B cell (primary cell): ENCODE measurements around the gene AKAP6. TPM values are rescaled to one million over a fixed set of nuclear protein-coding genes. Genes with fewer than 3 reads are reported as not detected.

ENCODE experiments used
- ATAC-seq: fragments of 200-7000 bp; cut with Tn5 transposase; one replicate; pipeline ENCODE4 v1.10.0; 2021; ENCODE audit warnings: low read depth, mild to moderate bottlenecking, moderate number of reproducible peaks, moderate library complexity
- CTCF ChIA-PET: fragments of 350-600 bp; sonication (Branson Sonifier 250); formaldehyde crosslinking; loops from one replicate; lab custom pipeline; 2021; ENCODE audit warnings: antibody characterized with exemption, inconsistent platforms; lab: Charles Lee
- POLR2A ChIA-PET: fragments of 350-600 bp; sonication (Branson Sonifier 250); formaldehyde crosslinking; loops from one replicate; lab custom pipeline; 2021; ENCODE audit warnings: antibody characterized with exemption; lab: Charles Lee
- DNase-seq: peaks from one replicate; pipeline ENCODE4 v3.0.0; 2013
- H2AFZ ChIP-seq: 2 replicates; pipeline ENCODE4 v1.6.1; 2012; ENCODE audit warnings: mild to moderate bottlenecking, low read depth, low read length; ENCODE audit not compliant: insufficient read depth, poor library complexity, severe bottlenecking
- H3K27ac ChIP-seq, 2 donors: 1 replicate in 1 of 2; 2 replicates in 1 of 2; pipeline ENCODE4 v1.5.1; 2012 to 2013; ENCODE audit warnings: low read length in 2 of 2, mild to moderate bottlenecking in 2 of 2, moderate library complexity in 1 of 2
- H3K27me3 ChIP-seq, 4 experiments: fragments of 200-600 bp in 1 of 4; sonication (generic) in 1 of 4; replicated peaks in 1 of 4; 1 replicate in 2 of 4; 2 replicates in 2 of 4; pipeline versions ENCODE4 v1.6.1 to v1.7.0; 2013 to 2016; ENCODE audit warnings: low read length in 3 of 4, mild to moderate bottlenecking in 2 of 4, mixed read lengths in 1 of 4, moderate library complexity in 1 of 4; ENCODE audit not compliant: insufficient read depth in 4 of 4, control insufficient read depth in 3 of 4; ENCODE audit errors: control extremely low read depth in 1 of 4
- H3K36me3 ChIP-seq, 2 experiments: replicated peaks in 1 of 2; 1 replicate in 1 of 2; 2 replicates in 1 of 2; pipeline versions ENCODE4 v1.6.1 to v1.7.1; 2013; ENCODE audit warnings: low read length in 1 of 2; ENCODE audit not compliant: insufficient read depth in 2 of 2, control insufficient read depth in 1 of 2; ENCODE audit errors: control extremely low read depth in 1 of 2, extremely low read depth in 1 of 2
- H3K4me1 ChIP-seq, 2 donors: fragments of 200-600 bp in 1 of 2; sonication (generic) in 1 of 2; 1 replicate in 1 of 2; 2 replicates in 1 of 2; pipeline versions ENCODE4 v1.5.1 to v1.6.1; 2013 to 2017; ENCODE audit warnings: low read length in 2 of 2; ENCODE audit not compliant: control insufficient read depth in 2 of 2, insufficient read depth in 2 of 2
- H3K4me2 ChIP-seq: replicated peaks from 2 replicates; pipeline ENCODE3; 2012; ENCODE audit warnings: mild to moderate bottlenecking, low read depth, low read length; ENCODE audit not compliant: poor library complexity, severe bottlenecking
- H3K4me3 ChIP-seq, 5 experiments: fragments of 200-600 bp in 1 of 5; sonication (generic) in 1 of 5; 1 replicate in 3 of 5; 2 replicates in 2 of 5; pipeline versions ENCODE4 v1.5.1 to v1.7.0; 2011 to 2016; ENCODE audit warnings: low read length in 4 of 5, mild to moderate bottlenecking in 4 of 5, low read depth in 2 of 5, control low read depth in 1 of 5, moderate library complexity in 1 of 5; ENCODE audit not compliant: insufficient read depth in 1 of 5; ENCODE audit errors: control extremely low read depth in 1 of 5, extremely low read depth in 1 of 5
- H3K79me2 ChIP-seq: fragments of 200-600 bp; sonication (generic); one replicate; pipeline ENCODE4 v1.6.0; 2016; ENCODE audit warnings: low read length; ENCODE audit not compliant: control insufficient read depth, insufficient read depth
- H3K9ac ChIP-seq: fragments of 200-600 bp; sonication (generic); 2 replicates; pipeline ENCODE4 v1.6.1; 2017; ENCODE audit warnings: mild to moderate bottlenecking, low read length, moderate library complexity
- H3K9me3 ChIP-seq, 3 donors: one replicate each; pipeline versions ENCODE4 v1.6.1 to v1.7.1; 2013; ENCODE audit warnings: low read length in 2 of 3; ENCODE audit not compliant: control insufficient read depth in 2 of 3, insufficient read depth in 1 of 3; ENCODE audit errors: control extremely low read depth in 1 of 3
- H4K20me1 ChIP-seq: 2 replicates; pipeline ENCODE4 v1.6.0; 2012; ENCODE audit warnings: mild to moderate bottlenecking, low read length; ENCODE audit not compliant: insufficient read depth, control insufficient read depth, poor library complexity, severe bottlenecking
- H3K27ac Mint-ChIP-seq: one replicate; pipeline ENCODE4 v1.8.0; 2021; ENCODE audit warnings: mixed read lengths
- H3K27me3 Mint-ChIP-seq: one replicate; pipeline ENCODE4 v1.8.0; 2021; ENCODE audit warnings: mixed read lengths
- H3K4me1 Mint-ChIP-seq: one replicate; pipeline ENCODE4 v1.8.0; 2021; ENCODE audit warnings: mixed read lengths
- H3K4me3 Mint-ChIP-seq: one replicate; pipeline ENCODE4 v1.8.0; 2021; ENCODE audit warnings: mixed read lengths
- H3K9me3 Mint-ChIP-seq: one replicate; pipeline ENCODE4 v1.8.0; 2022; ENCODE audit warnings: mixed read lengths; ENCODE audit not compliant: insufficient read depth
- CTCF ChIP-seq: fragments of 200-600 bp; IDR thresholded peaks from one replicate; pipeline ENCODE4 v1.8.0; 2022; ENCODE audit warnings: antibody characterized with exemption, mild to moderate bottlenecking
- EZH2 ChIP-seq: IDR thresholded peaks from 2 replicates; pipeline ENCODE4 v1.6.1; 2012; ENCODE audit warnings: borderline replicate concordance, low read depth, mild to moderate bottlenecking, moderate library complexity, low read length; ENCODE audit not compliant: insufficient read depth, poor library complexity, severe bottlenecking
- WGBS: methylation state at CpG from one replicate; pipeline ENCODE4 v1.1.5; 2013; ENCODE audit warnings: missing lambda C conversion rate; ENCODE audit not compliant: insufficient coverage; 5-methylcytosine and 5-hydroxymethylcytosine counted together
- intact Hi-C: fragments of 100-400 bp; cut with micrococcal nuclease; formaldehyde crosslinking; loops from one replicate; pipeline ENCODE4 v1.10.0; 2022
- polyA plus RNA-seq: library from polyadenylated mRNA; depleted of rRNA; stranded (reverse); fragments of >200 nt; gene quantifications from 2 replicates; pipeline ENCODE4 v1.2.3, GENCODE V29; 2012
- total RNA-seq, 2 donors: library from RNA; stranded (reverse); fragments of 120-200 nt in 1 of 2; gene quantifications; 1 replicate in 1 of 2; 2 replicates in 1 of 2; pipeline versions ENCODE4 v1.2.3 to v1.2.4, GENCODE V29; 2013 to 2022

AKAP6 gene
- total and polyA plus RNA-seq, 2 donors (not counting 1 experiment from before 2014, with no cell fraction given): 1.4 to 2.8 TPM

GRCh38 chr14:32707742-32708500 is 378.8 kb downstream of the AKAP6 start:
- no peak for TF ChIP-seq CTCF
- TF ChIP-seq EZH2: no peak
- H3K4me1 Mint-ChIP-seq: peaks cover 10% of the 10 kb centered on the region
- H3K79me2 ChIP-seq: no peaks in the 10 kb centered on the region
- intact Hi-C loops: no loop called here
- H4K20me1 ChIP-seq: no peaks in the 10 kb centered on the region
- no peaks in the 10 kb centered on the region for H3K27me3 ChIP-seq
- peaks cover 0 to 5% of the 10 kb centered on the region in 2 donors for H3K4me1 ChIP-seq
- H3K9me3 Mint-ChIP-seq: no peaks in the 10 kb centered on the region
- no peaks in the 10 kb centered on the region for H3K36me3 ChIP-seq
- no peak overlapping the region for H2AFZ ChIP-seq
- no peak overlapping the region for H3K4me3 Mint-ChIP-seq
- H3K9me3 ChIP-seq: no peaks in the 10 kb centered on the region
- H3K4me3 ChIP-seq: no peak overlapping the region
- no peaks in the 10 kb centered on the region for H3K27me3 Mint-ChIP-seq
- POLR2A ChIA-PET: no interaction called here
- no peak overlapping the region for H3K27ac Mint-ChIP-seq
- no peak overlapping the region for H3K4me2 ChIP-seq
- no peak overlapping the region for H3K9ac ChIP-seq
- no peak overlapping the region for H3K27ac ChIP-seq
- CTCF ChIA-PET: no interaction called here
- DNase-seq (no peak), ATAC-seq (no peak)
- 100% methylated on average over 3 of the region's 5 CpGs for WGBS

- CTCF ChIA-PET: no interaction called here
Observed at GRCh38 chr14:32709027-32709426, 379.9 kb downstream of the AKAP6 start.

More at GRCh38 chr14:32709027-32709426, 379.9 kb downstream of the AKAP6 start:
- DNase-seq (no peak), ATAC-seq (no peak)
- no peak overlapping the region for H3K27ac Mint-ChIP-seq
- no peaks in the 10 kb centered on the region for H4K20me1 ChIP-seq
- H3K4me3 Mint-ChIP-seq: no peak overlapping the region
- no peak overlapping the region for H3K9ac ChIP-seq
- no peak overlapping the region for H2AFZ ChIP-seq
- H3K4me2 ChIP-seq: no peak overlapping the region
- no peaks in the 10 kb centered on the region for H3K27me3 ChIP-seq
- no peak overlapping the region for H3K4me3 ChIP-seq
- no peaks in the 10 kb centered on the region for H3K79me2 ChIP-seq
- WGBS: 100% methylated on average over 2 of the region's 4 CpGs
- intact Hi-C loops: no loop called here
- TF ChIP-seq CTCF: no peak
- TF ChIP-seq EZH2: no peak
- POLR2A ChIA-PET: no interaction called here
- H3K27me3 Mint-ChIP-seq: no peaks in the 10 kb centered on the region
- no peaks in the 10 kb centered on the region for H3K9me3 Mint-ChIP-seq
- H3K9me3 ChIP-seq: no peaks in the 10 kb centered on the region
- H3K4me1 ChIP-seq: no peaks in the 10 kb centered on the region
- no peak overlapping the region for H3K27ac ChIP-seq
- no peaks in the 10 kb centered on the region for H3K36me3 ChIP-seq
- peaks cover 3% of the 10 kb centered on the region for H3K4me1 Mint-ChIP-seq
